HepG2 (cell line): ENCODE measurements around the gene AHRR. TPM values are rescaled to one million over a fixed set of nuclear protein-coding genes. Genes with fewer than 3 reads are reported as not detected.

Experiments used
- AFF4 ChIP-seq: sonication (generic); formaldehyde crosslinking; IDR thresholded peaks from 2 replicates; pipeline ENCODE4 v1.4.0; 2020; ENCODE audit warnings: missing genetic modification reagents
- FIP1L1 ChIP-seq: fragments of 200-400 bp; formaldehyde crosslinking; IDR thresholded peaks from 2 replicates; pipeline ENCODE4 v1.6.1; 2018; ENCODE audit warnings: low read depth, mild to moderate bottlenecking, low read length, moderate library complexity, borderline replicate concordance; ENCODE audit not compliant: insufficient read depth
- HNRNPH1 ChIP-seq: fragments of 200-400 bp; formaldehyde crosslinking; optimal IDR thresholded peaks from 2 replicates; pipeline ENCODE3; 2017; ENCODE audit warnings: mild to moderate bottlenecking, low read depth, low read length
- POLR2G ChIP-seq: fragments of 200-400 bp; formaldehyde crosslinking; IDR thresholded peaks from 2 replicates; pipeline ENCODE4 v1.6.1; 2018; ENCODE audit warnings: mild to moderate bottlenecking, low read depth, low read length, moderate library complexity
- TERF1 ChIP-seq: sonication (generic); formaldehyde crosslinking; IDR thresholded peaks from 2 replicates; pipeline ENCODE4 v1.8.0; 2022; ENCODE audit warnings: mild to moderate bottlenecking, missing genetic modification reagents, moderate library complexity
- ZNF383 ChIP-seq: sonication (generic); formaldehyde crosslinking; IDR thresholded peaks from 2 replicates; pipeline ENCODE4 v1.4.0; 2020; ENCODE audit warnings: missing genetic modification reagents, mild to moderate bottlenecking, borderline replicate concordance
- ZNF704 ChIP-seq: sonication (generic); formaldehyde crosslinking; IDR thresholded peaks from 2 replicates; pipeline ENCODE4 v1.8.1; 2023; ENCODE audit warnings: mild to moderate bottlenecking, inconsistent platforms, moderate library complexity, missing genetic modification reagents, borderline replicate concordance
- polyA plus RNA-seq, 8 experiments: library from polyadenylated mRNA; depleted of rRNA in 3 of 8; stranded (reverse) in 7 of 8; unstranded in 1 of 8; fragments of >200 nt; fragmentation: Illumina TruSeq in 4 of 8; extraction: Trizol in 4 of 8; gene quantifications; 2 replicates each; pipeline versions ENCODE4 v1.2.1 to v1.2.3, GENCODE V29; 2011 to 2016; ENCODE audit warnings: low read depth in 4 of 8, missing spikeins in 1 of 8, mixed read lengths in 1 of 8; ENCODE audit not compliant: insufficient read depth in 1 of 8
- total RNA-seq, 5 experiments: library from RNA; depleted of rRNA; stranded (reverse); fragments of >200 nt; fragmentation: Illumina TruSeq; extraction: Trizol; gene quantifications; 2 replicates each; pipeline ENCODE4 v1.2.3, GENCODE V29; 2016; ENCODE audit warnings: low read depth in 1 of 5

Gene AHRR
- total and polyA plus RNA-seq, 2 of the 13 experiments (the other 11 are each of a cell fraction or from before 2014, with no cell fraction given), result 0.28 to 0.35 TPM

GRCh38 chr5:483011-483410 lies 161.5 kb downstream of the AHRR start (continued):
- TF ChIP-seq ZNF704 (CRISPR knock-in tag) (no peak), POLR2G (no peak), ZNF383 (no peak), HNRNPH1 (no peak), TERF1 (CRISPR knock-in tag) (no peak), AFF4 (no peak), FIP1L1 (no peak)
